ENCODE measurements around the gene LMO7.

GRCh38 chr13:75818179-75818967 is 182.2 kb downstream of the LMO7 start:
- TF ChIP-seq CTCF (IDR thresholded peaks at IDR 0.05) (no peak), GABPB1 (CRISPR knock-in tag; IDR thresholded peaks at IDR 0.05) (no peak), ETV6 (CRISPR knock-in tag; IDR thresholded peaks at IDR 0.05) (no peak), RORB (CRISPR knock-in tag; IDR thresholded peaks at IDR 0.05) (no peak), ZNF232 (CRISPR knock-in tag; IDR thresholded peaks at IDR 0.05) (no peak), SP1 (CRISPR knock-in tag; conservative IDR thresholded peaks at IDR 0.05) (no peak), ELF4 (CRISPR knock-in tag; IDR thresholded peaks at IDR 0.05; ENCODE audit: low read depth) (no peak), ZNF121 (CRISPR knock-in tag; IDR thresholded peaks at IDR 0.05) (no peak)

Data from WTC11 (cell line).